Gastroesophageal sphincter (tissue), 4 donors: Measurements from ENCODE around the gene TMEM176B. TPM values are rescaled to one million over a fixed set of nuclear protein-coding genes. Genes with fewer than 3 reads are reported as not detected.

Experiments
- ATAC-seq: fragments of 150-250 bp; one replicate; pipeline ENCODE4 v1.9.1; 2016; ENCODE audit warnings: mild to moderate bottlenecking, moderate library complexity
- H3K27ac ChIP-seq, 4 donors: fragments of 200-600 bp; sonication (generic) in 3 of 4; 1 replicate in 3 of 4; 2 replicates in 1 of 4; pipeline ENCODE4 v1.5.1; 2016 to 2019
- H3K27me3 ChIP-seq: fragments of 200-600 bp; sonication (generic); one replicate; pipeline ENCODE4 v1.5.1; 2019
- H3K36me3 ChIP-seq, 2 donors: fragments of 200-600 bp; sonication (generic); one replicate each; pipeline ENCODE4 v1.5.1; 2019; ENCODE audit warnings: control low read depth in 1 of 2
- H3K4me1 ChIP-seq, 3 donors: fragments of 200-600 bp; sonication (generic); 1 replicate in 2 of 3; 2 replicates in 1 of 3; pipeline ENCODE4 v1.5.1; 2016 to 2019; ENCODE audit warnings: control low read depth in 2 of 3
- H3K4me3 ChIP-seq, 2 donors: fragments of 200-600 bp; sonication (generic); one replicate each; pipeline ENCODE4 v1.5.1; 2019; ENCODE audit warnings: mild to moderate bottlenecking in 1 of 2, moderate library complexity in 1 of 2
- H3K9me3 ChIP-seq, 3 donors: fragments of 200-600 bp; sonication (generic); one replicate each; pipeline ENCODE4 v1.5.1; 2017 to 2019; ENCODE audit warnings: control low read depth in 2 of 3
- CTCF ChIP-seq, 4 experiments: fragments of 200-600 bp in 2 of 4; fragments of 450-650 bp in 2 of 4; sonication (generic) in 1 of 4; IDR thresholded peaks; one replicate each; pipeline ENCODE4 v1.5.1; 2017 to 2019; ENCODE audit warnings: antibody characterized with exemption in 4 of 4, mild to moderate bottlenecking in 2 of 4, moderate library complexity in 2 of 4
- EP300 ChIP-seq: sonication (generic); formaldehyde crosslinking; IDR thresholded peaks from one replicate; pipeline ENCODE4 v1.6.1; 2017; ENCODE audit warnings: antibody characterized with exemption, mild to moderate bottlenecking
- POLR2A ChIP-seq, 2 donors: fragments of 450-650 bp; IDR thresholded peaks; one replicate each; pipeline ENCODE4 v1.6.1; 2017; ENCODE audit warnings: antibody characterized with exemption in 2 of 2, mild to moderate bottlenecking in 2 of 2, moderate library complexity in 1 of 2
- POLR2AphosphoS5 ChIP-seq: sonication (generic); formaldehyde crosslinking; IDR thresholded peaks from one replicate; pipeline ENCODE4 v1.6.1; 2017; ENCODE audit warnings: antibody characterized with exemption
- WGBS, 2 donors: methylation state at CpG; one replicate each; pipeline ENCODE4 v1.1.5; 2018; ENCODE audit warnings: low coverage in 1 of 2; 5-methylcytosine and 5-hydroxymethylcytosine counted together
- total RNA-seq, 4 donors: library from RNA; depleted of rRNA; stranded (reverse); fragments of >200 nt; gene quantifications; one replicate each; pipeline ENCODE4 v1.1.0, GENCODE V29; 2016

Gene TMEM176B
- total RNA-seq, 4 donors from 2014 or later: 18.2 to 69.3 (median 52.6) TPM

- peaks cover 3% of the 10 kb centered on the region for H3K27me3 ChIP-seq
- TF ChIP-seq CTCF (IDR thresholded peaks at IDR 0.05) (no peak), POLR2A (IDR thresholded peaks at IDR 0.05) (no peak), POLR2AphosphoS5 (no peak), EP300 (no peak)
- no peak for ATAC-seq
- peaks cover 0 to 14% of the 10 kb centered on the region in 2 donors for H3K36me3 ChIP-seq
- no peaks in the 10 kb centered on the region for H3K9me3 ChIP-seq
- H3K4me1 ChIP-seq: peaks cover 4 to 46% (median 24%) of the 10 kb centered on the region in 3 donors
- H3K4me3 ChIP-seq: no peak overlapping the region
- H3K27ac ChIP-seq: peak overlapping the region; percentile 48 to 77 (median 64)
- WGBS, 2 donors: 29 to 39% methylated on average over 5 to 8 of the region's 10 CpGs
Observed at GRCh38 chr7:150787321-150788281, 12.6 kb downstream of the TMEM176B start.

GRCh38 chr7:150784954-150785353 lies 15.2 kb downstream of the TMEM176B start:
- H3K27ac ChIP-seq: peak overlapping the region in 3 of 4 donors; percentile 52 to 77 (median 62)
- H3K27me3 ChIP-seq: peaks cover 3% of the 10 kb centered on the region
- H3K4me3 ChIP-seq: no peak overlapping the region
- ATAC-seq: no peak
- WGBS, 2 donors: 63% methylated on average over 1 of the region's 4 CpGs; no CpG with 5 or more reads in 1 of the 2 donors
- H3K4me1 ChIP-seq: peaks cover 4 to 46% (median 24%) of the 10 kb centered on the region in 3 donors
- TF ChIP-seq POLR2AphosphoS5 (no peak), CTCF (IDR thresholded peaks at IDR 0.05) (no peak), POLR2A (IDR thresholded peaks at IDR 0.05) (no peak), EP300 (no peak)
- no peaks in the 10 kb centered on the region for H3K9me3 ChIP-seq
- H3K36me3 ChIP-seq: no peaks in the 10 kb centered on the region

DNA sequence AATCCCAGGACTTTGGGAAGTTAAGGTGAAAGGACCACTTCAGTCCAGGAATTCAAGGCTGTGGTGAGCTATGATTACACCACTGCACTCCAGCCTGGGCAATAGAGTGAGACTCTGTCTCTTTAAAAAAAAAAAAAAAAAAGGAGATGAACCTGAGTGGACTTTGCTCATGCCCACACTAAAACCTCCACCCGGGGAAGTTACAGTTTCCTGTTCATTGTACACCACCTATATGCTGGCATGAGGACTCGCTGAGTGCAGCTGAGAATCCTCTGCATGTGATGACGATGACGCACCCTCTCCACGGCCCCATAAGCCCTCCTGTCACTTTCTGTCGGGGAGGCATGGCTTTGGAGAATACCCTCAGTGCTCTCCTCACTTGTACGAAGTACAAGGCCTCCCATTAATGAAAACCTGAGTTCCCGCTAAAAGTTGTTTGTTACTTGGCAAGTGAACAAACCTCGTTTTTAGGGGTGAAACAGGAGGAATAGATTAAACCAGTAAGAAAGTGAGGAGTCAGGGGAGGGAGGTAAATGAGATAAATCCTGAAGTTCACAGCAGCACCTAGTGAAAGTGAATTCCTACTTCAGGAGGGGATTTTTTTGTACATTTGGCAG lies 15.9 kb downstream of the TMEM176B start:
- Histone ChIP-seq H3K27ac (peak overlapping the region in 2 of 4 donors; percentile 52 to 77), H3K4me3 (no peak overlapping the region), H3K9me3 (no peaks in the 10 kb centered on the region), H3K27me3 (peaks cover 3% of the 10 kb centered on the region), H3K4me1 (peaks cover 4 to 43% (median 24%) of the 10 kb centered on the region in 3 donors), H3K36me3 (no peaks in the 10 kb centered on the region)
- TF ChIP-seq CTCF (IDR thresholded peaks at IDR 0.05) (no peak), POLR2A (IDR thresholded peaks at IDR 0.05) (no peak), EP300 (no peak), POLR2AphosphoS5 (no peak)
- no peak for ATAC-seq
- WGBS, 2 donors: 53 to 76% methylated on average over 7 to 9 of the region's 9 CpGs

- no peak for TF ChIP-seq CTCF (IDR thresholded peaks at IDR 0.05)
- TF ChIP-seq POLR2A (IDR thresholded peaks at IDR 0.05): no peak
- TF ChIP-seq POLR2AphosphoS5: no peak
- no peak for TF ChIP-seq EP300
- no peaks in the 10 kb centered on the region for H3K9me3 ChIP-seq
Observed at GRCh38 chr7:150781961-150782360, 18.2 kb downstream of the TMEM176B start.

More at GRCh38 chr7:150781961-150782360, 18.2 kb downstream of the TMEM176B start:
- H3K4me1 ChIP-seq: peaks cover 0 to 29% (median 7%) of the 10 kb centered on the region in 3 donors
- H3K36me3 ChIP-seq: no peaks in the 10 kb centered on the region
- no peak for ATAC-seq
- 80 to 90% methylated on average over 1 to 2 of the region's 2 CpGs for WGBS, 2 donors
- no peak overlapping the region for H3K27ac ChIP-seq
- no peak overlapping the region for H3K4me3 ChIP-seq
- no peaks in the 10 kb centered on the region for H3K27me3 ChIP-seq
